ENCODE data around the gene SULT2B1. TPM values are rescaled to one million over a fixed set of nuclear protein-coding genes. Genes with fewer than 3 reads are reported as not detected.

Gene SULT2B1
- total and polyA plus RNA-seq, 4 donors: 0.14 to 0.24 TPM; not detected in 2

DNA sequence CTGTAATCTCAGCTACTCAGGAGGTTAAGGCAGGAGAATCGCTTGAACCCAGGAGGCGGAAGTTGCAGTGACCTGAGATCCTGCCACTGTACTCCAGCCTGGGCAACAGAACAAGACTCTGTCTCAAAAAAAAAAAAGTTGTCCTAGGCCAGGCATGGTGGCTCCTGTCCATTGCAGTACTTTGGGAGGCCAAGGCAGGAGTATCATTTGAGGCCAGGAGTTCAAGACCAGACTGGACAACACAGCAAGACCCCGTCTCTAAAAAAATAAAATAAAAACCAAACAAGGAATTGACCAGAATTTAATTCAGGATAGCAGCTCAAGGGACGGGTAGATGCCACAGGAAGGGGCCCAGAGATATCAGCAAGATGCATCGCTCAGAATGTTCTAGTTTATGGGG, 4.9 kb downstream of the SULT2B1 start:
- Histone ChIP-seq H3K27ac (ENCODE audit: low read depth in 1 of 2, low read length in 2 of 2) (no peak overlapping the region), H3K4me3 (ENCODE audit: low read depth in 1 of 3, low read length in 3 of 3) (no peak overlapping the region), H3K9me3 (ENCODE audit: control insufficient read depth in 4 of 4, low read length in 3 of 4) (no peaks in the 10 kb centered on the region), H3K9ac (ENCODE audit: low read depth in 1 of 2, low read length in 2 of 2) (no peak overlapping the region), H3K27me3 (ENCODE audit: control insufficient read depth in 4 of 4, insufficient read depth in 4 of 4, low read length in 3 of 4) (peaks cover 0 to 6% (median 0%) of the 10 kb centered on the region in 4 donors), H3K36me3 (ENCODE audit: control insufficient read depth in 4 of 4, insufficient read depth in 3 of 4, low read depth in 1 of 4, low read length in 3 of 4) (no peaks in the 10 kb centered on the region), H3K4me1 (ENCODE audit: control insufficient read depth in 4 of 4, insufficient read depth in 4 of 4, low read length in 3 of 4) (no peaks in the 10 kb centered on the region)
- 89% methylated on average over 5 of the region's 5 CpGs for WGBS
- DNase-seq (ENCODE audit: low spot score): no peak
- no peak for TF ChIP-seq HNF4A (conservative IDR thresholded peaks at IDR 0.05)
- no peak for TF ChIP-seq SP1 (IDR thresholded peaks at IDR 0.05)
- no peak for TF ChIP-seq FOXA1 (IDR thresholded peaks at IDR 0.05)
- TF ChIP-seq, protein P1, sequence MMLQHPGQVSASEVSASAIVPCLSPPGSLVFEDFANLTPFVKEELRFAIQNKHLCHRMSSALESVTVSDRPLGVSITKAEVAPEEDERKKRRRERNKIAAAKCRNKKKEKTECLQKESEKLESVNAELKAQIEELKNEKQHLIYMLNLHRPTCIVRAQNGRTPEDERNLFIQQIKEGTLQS (IDR thresholded peaks at IDR 0.05): no peak
- no peak for TF ChIP-seq TAF1 (conservative IDR thresholded peaks at IDR 0.05)
- TF ChIP-seq, protein P2, sequence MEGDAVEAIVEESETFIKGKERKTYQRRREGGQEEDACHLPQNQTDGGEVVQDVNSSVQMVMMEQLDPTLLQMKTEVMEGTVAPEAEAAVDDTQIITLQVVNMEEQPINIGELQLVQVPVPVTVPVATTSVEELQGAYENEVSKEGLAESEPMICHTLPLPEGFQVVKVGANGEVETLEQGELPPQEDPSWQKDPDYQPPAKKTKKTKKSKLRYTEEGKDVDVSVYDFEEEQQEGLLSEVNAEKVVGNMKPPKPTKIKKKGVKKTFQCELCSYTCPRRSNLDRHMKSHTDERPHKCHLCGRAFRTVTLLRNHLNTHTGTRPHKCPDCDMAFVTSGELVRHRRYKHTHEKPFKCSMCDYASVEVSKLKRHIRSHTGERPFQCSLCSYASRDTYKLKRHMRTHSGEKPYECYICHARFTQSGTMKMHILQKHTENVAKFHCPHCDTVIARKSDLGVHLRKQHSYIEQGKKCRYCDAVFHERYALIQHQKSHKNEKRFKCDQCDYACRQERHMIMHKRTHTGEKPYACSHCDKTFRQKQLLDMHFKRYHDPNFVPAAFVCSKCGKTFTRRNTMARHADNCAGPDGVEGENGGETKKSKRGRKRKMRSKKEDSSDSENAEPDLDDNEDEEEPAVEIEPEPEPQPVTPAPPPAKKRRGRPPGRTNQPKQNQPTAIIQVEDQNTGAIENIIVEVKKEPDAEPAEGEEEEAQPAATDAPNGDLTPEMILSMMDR (IDR thresholded peaks at IDR 0.05; ENCODE audit: low read depth, low read length, missing input control): no peak
- no peak for TF ChIP-seq GABPA (IDR thresholded peaks at IDR 0.05 in 1 of 2, conservative IDR thresholded peaks at IDR 0.05 in 1 of 2)
- no peak for TF ChIP-seq JUND (IDR thresholded peaks at IDR 0.05)
- no peak for TF ChIP-seq NR2F2 (IDR thresholded peaks at IDR 0.05)
- TF ChIP-seq FOXA2 (IDR thresholded peaks at IDR 0.05): no peak

DNA sequence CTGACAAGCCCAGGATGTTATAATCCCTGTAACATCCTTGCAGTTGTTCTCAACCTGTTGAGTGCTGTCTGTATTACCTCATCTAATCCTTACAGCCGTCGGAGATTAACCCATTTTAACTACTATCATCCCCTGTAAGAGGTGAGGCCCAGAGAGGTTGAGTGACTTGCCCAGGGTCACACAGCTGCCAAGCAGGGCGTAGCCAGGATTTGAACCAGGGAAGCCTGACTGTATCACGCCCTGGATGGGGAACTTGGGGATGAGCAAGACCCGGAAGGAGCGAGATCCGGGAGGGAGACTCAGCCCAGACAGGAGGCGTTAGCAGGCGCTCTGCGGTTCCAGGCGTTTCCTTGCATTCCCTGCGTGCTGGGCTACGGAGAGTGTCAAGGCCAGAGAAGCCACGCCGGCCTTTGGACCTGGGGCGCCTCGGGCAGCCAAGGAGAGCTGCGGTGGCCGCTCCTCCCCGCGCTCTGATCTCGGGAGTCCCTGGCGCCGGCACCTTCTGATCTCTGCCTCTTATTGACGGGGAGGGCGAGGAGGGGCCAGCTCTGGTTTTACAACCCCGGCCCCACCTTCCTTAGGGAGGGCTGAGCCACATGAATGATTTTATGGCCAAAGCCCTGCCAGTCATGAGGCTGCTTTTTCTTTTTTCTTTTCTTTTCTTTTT, 6.2 kb downstream of the SULT2B1 start:
- TF ChIP-seq, protein P2 (IDR thresholded peaks at IDR 0.05; ENCODE audit: low read depth, low read length, missing input control): no peak
- no peak for TF ChIP-seq JUND (IDR thresholded peaks at IDR 0.05)
- peak; percentile 13 for TF ChIP-seq SP1 (IDR thresholded peaks at IDR 0.05)
- TF ChIP-seq, protein P1 (IDR thresholded peaks at IDR 0.05): no peak
- TF ChIP-seq RXRA (IDR thresholded peaks at IDR 0.05): no peak
- TF ChIP-seq RAD21 (IDR thresholded peaks at IDR 0.05): no peak
- TF ChIP-seq, protein P3, sequence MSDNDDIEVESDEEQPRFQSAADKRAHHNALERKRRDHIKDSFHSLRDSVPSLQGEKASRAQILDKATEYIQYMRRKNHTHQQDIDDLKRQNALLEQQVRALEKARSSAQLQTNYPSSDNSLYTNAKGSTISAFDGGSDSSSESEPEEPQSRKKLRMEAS (IDR thresholded peaks at IDR 0.05): no peak
- peak; percentile 7 to 56 for TF ChIP-seq HNF4A (conservative IDR thresholded peaks at IDR 0.05)
- TF ChIP-seq, protein P4, sequence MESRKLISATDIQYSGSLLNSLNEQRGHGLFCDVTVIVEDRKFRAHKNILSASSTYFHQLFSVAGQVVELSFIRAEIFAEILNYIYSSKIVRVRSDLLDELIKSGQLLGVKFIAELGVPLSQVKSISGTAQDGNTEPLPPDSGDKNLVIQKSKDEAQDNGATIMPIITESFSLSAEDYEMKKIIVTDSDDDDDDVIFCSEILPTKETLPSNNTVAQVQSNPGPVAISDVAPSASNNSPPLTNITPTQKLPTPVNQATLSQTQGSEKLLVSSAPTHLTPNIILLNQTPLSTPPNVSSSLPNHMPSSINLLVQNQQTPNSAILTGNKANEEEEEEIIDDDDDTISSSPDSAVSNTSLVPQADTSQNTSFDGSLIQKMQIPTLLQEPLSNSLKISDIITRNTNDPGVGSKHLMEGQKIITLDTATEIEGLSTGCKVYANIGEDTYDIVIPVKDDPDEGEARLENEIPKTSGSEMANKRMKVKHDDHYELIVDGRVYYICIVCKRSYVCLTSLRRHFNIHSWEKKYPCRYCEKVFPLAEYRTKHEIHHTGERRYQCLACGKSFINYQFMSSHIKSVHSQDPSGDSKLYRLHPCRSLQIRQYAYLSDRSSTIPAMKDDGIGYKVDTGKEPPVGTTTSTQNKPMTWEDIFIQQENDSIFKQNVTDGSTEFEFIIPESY (IDR thresholded peaks at IDR 0.05): no peak
- no peak overlapping the region for H3K4me3 ChIP-seq (ENCODE audit: low read depth in 1 of 3, low read length in 3 of 3)
- DNase-seq (ENCODE audit: low spot score): no peak
- H3K9ac ChIP-seq (ENCODE audit: low read depth in 1 of 2, low read length in 2 of 2): no peak overlapping the region
- H3K4me1 ChIP-seq (ENCODE audit: control insufficient read depth in 4 of 4, insufficient read depth in 4 of 4, low read length in 3 of 4): no peaks in the 10 kb centered on the region
- no peaks in the 10 kb centered on the region for H3K9me3 ChIP-seq (ENCODE audit: control insufficient read depth in 4 of 4, low read length in 3 of 4)
- peaks cover 0 to 2% (median 0%) of the 10 kb centered on the region in 4 donors for H3K27me3 ChIP-seq (ENCODE audit: control insufficient read depth in 4 of 4, insufficient read depth in 4 of 4, low read length in 3 of 4)
- 18% methylated on average over 27 of the region's 27 CpGs for WGBS
- no peaks in the 10 kb centered on the region for H3K36me3 ChIP-seq (ENCODE audit: control insufficient read depth in 4 of 4, insufficient read depth in 3 of 4, low read depth in 1 of 4, low read length in 3 of 4)
- no peak overlapping the region for H3K27ac ChIP-seq (ENCODE audit: low read depth in 1 of 2, low read length in 2 of 2)

All from liver (tissue), 9 donors.